IgD-negative memory B cell (primary cell): Measurements from ENCODE around the gene ATXN1. TPM values are rescaled to one million over a fixed set of nuclear protein-coding genes. Genes with fewer than 3 reads are reported as not detected.
A peak's percentile ranks its signal among the peaks of the same experiment; 100 is the strongest.

Experiments used
- H3K27ac Mint-ChIP-seq, 3 donors: one replicate each; pipeline ENCODE4 v1.8.0; 2020 to 2022; ENCODE audit warnings: mild to moderate bottlenecking in 3 of 3, mixed read lengths in 3 of 3, moderate library complexity in 1 of 3
- H3K27me3 Mint-ChIP-seq: one replicate; pipeline ENCODE4 v1.8.0; 2021; ENCODE audit warnings: mixed read lengths
- H3K36me3 Mint-ChIP-seq: one replicate; pipeline ENCODE4 v1.8.0; 2020; ENCODE audit warnings: mild to moderate bottlenecking, mixed read lengths
- H3K4me1 Mint-ChIP-seq, 3 donors: one replicate each; pipeline ENCODE4 v1.8.0; 2020 to 2022; ENCODE audit warnings: mixed read lengths in 3 of 3, mild to moderate bottlenecking in 1 of 3
- H3K4me3 Mint-ChIP-seq, 4 donors: one replicate each; pipeline ENCODE4 v1.8.0; 2020 to 2022; ENCODE audit warnings: mild to moderate bottlenecking in 4 of 4, mixed read lengths in 4 of 4, moderate library complexity in 3 of 4
- H3K9me3 Mint-ChIP-seq, 3 donors: one replicate each; pipeline ENCODE4 v1.8.0; 2020 to 2021; ENCODE audit warnings: mixed read lengths in 3 of 3, mild to moderate bottlenecking in 1 of 3
- polyA plus RNA-seq: library from polyadenylated mRNA; unstranded; fragments of 300-500 nt; fragmentation: Illumina TruSeq; gene quantifications from one replicate; pipeline ENCODE4 v1.2.3, GENCODE V29; 2021

The ATXN1 gene
- polyA plus RNA-seq, 1 donor from 2014 or later: 5.0 TPM

DNA sequence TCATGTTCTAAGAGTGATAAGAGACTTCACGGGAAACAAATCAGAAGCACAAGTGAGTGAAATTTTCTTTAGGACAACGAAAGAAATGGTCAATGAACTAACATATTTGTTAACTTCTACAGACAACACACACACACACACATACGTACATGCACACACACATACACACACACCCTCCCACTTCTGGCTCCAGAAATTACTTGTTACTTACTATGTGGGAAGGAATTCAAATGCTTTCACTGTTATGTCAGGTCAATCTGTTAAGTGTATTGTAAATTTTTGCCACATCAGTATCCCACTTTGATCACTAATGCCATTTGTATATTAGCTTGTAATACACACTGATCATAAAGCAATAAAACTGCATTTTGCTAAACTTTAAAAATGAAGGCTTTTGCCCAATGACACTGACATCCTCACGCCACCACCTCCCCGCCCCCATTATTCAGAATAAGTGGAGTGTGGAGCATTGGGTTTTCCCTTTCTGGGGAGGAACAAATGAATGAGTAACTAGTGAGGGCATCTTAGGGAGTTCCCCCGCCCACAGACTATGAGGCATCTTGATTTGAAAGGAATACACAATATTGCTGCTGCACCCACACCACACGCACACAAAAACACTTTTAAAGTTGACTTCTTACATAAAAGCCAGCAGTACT, 76.2 kb downstream of the ATXN1 start:
- peaks cover 2% of the 10 kb centered on the region for H3K27me3 Mint-ChIP-seq
- H3K4me1 Mint-ChIP-seq: peaks cover 9 to 43% (median 26%) of the 10 kb centered on the region in 3 donors
- H3K36me3 Mint-ChIP-seq: no peaks in the 10 kb centered on the region
- H3K27ac Mint-ChIP-seq: no peak overlapping the region
- H3K4me3 Mint-ChIP-seq: peak overlapping the region in 1 of 4 donors; percentile 44
- H3K9me3 Mint-ChIP-seq: no peaks in the 10 kb centered on the region

DNA sequence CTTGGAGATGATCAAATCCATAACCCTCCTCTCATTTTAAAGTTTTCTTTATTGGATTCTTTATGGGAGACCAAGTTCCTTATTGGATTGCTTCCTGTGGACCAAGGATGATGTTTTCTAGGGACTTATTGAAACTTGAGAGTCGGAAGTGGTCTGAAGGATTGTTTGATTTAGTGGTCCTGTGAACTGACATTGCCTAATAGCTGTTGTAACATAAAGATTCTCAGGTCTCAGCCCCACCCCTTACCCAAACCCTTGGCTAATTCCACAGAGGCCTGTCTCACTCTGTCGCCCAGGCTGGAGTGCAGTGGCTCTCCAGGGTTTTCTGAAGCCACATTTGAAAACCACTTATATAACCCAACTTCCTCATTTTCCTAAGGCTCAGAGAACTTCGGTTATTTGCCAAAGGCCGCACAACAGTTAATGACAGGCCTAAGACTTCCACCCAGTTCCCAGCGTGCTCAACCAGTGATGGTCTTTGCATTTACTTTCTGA, 77.0 kb downstream of the ATXN1 start:
- Mint-ChIP-seq H3K27ac (peak overlapping the region in 1 of 3 donors; percentile 76), H3K36me3 (no peaks in the 10 kb centered on the region), H3K27me3 (peaks cover 2% of the 10 kb centered on the region), H3K4me3 (peak overlapping the region in 2 of 4 donors; percentile 51 to 60), H3K4me1 (peaks cover 9 to 42% (median 26%) of the 10 kb centered on the region in 3 donors), H3K9me3 (no peaks in the 10 kb centered on the region)

DNA sequence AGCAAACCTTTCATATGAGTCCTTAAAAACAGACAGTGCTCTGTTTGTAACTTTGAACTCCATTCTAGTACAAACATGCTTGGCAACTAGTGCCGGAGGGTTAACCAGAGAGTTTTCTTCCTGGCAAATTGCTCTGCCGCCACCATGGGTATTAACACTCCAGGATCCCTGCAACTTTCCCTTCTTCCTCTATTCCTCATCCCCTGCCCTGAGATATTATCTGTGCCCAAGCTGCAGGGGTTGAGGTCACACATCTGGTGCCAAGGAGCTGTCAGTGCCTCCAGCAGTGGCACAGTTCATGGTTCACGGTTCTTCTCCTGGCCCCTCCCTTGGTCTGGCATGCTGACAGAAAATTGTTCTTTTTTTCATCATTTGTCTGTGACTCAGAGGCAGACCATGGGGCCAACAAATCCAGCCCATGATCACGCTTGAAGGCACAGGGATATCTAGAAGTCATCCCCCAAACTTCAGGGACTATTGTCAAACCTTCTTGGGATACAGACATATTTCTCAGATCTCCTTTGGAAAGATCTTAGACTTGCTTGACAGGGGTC, 77.5 kb downstream of the ATXN1 start:
- Mint-ChIP-seq H3K4me1 (peaks cover 9 to 38% (median 26%) of the 10 kb centered on the region in 3 donors), H3K36me3 (no peaks in the 10 kb centered on the region)

DNA sequence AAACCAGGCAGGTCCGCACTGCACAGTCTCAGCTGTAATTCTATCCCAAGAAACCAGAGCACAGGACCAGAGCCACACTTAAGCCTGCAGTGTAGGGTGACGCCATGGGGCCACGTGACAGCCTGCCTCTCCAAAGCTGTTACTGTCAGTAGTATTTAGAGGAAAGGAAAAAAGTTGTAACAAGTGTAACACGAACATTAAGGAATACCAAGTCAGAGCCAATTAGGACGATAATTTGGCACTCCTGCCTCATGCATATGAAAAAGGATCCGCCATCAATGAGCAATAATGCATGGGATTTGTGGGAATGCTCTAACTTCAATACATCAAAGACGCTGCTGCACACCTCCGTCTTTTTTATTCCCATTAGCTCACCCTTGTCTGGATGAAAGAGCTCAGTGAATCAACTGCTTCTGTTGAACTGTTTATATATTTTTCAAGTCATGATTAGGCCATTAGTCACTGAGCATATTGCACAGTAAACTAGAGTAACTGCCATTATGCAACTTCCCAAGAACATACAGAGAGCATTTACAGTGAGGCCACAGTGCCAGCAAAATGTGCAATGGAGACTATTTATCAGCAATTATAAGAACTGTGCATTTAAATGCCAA, 79.9 kb downstream of the ATXN1 start:
- Mint-ChIP-seq H3K27me3 (peaks cover 2% of the 10 kb centered on the region), H3K4me3 (no peak overlapping the region), H3K27ac (no peak overlapping the region), H3K9me3 (no peaks in the 10 kb centered on the region), H3K36me3 (peaks cover 5% of the 10 kb centered on the region), H3K4me1 (peaks cover 7 to 22% (median 16%) of the 10 kb centered on the region in 3 donors)

More for the DNA sequence above, 77.5 kb downstream of the ATXN1 start:
- Mint-ChIP-seq H3K27ac (peak overlapping the region in 1 of 3 donors; percentile 76), H3K9me3 (no peaks in the 10 kb centered on the region), H3K27me3 (peaks cover 2% of the 10 kb centered on the region), H3K4me3 (no peak overlapping the region)

DNA sequence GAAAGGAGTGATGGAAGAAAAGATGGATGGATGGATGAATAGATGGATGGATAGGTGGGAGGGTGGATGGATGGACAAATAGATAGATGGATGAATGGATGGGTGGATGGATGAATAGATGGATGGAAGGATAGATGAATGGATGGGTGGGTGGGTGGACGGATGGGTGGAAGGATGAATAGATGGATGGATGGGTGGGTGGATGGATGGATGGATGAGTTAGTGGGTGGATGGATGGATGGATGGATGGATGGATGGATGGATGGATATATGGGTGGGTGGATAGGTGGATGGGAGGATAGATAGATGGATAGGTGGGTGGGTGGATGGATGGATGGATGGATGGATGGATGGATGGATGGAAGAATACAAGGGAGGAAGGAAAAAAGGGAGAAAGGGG, 82.2 kb downstream of the ATXN1 start:
- Mint-ChIP-seq H3K9me3 (no peaks in the 10 kb centered on the region), H3K27ac (no peak overlapping the region), H3K36me3 (peaks cover 5% of the 10 kb centered on the region), H3K4me1 (peaks cover 4 to 11% (median 7%) of the 10 kb centered on the region in 3 donors), H3K4me3 (no peak overlapping the region), H3K27me3 (peaks cover 2% of the 10 kb centered on the region)

DNA sequence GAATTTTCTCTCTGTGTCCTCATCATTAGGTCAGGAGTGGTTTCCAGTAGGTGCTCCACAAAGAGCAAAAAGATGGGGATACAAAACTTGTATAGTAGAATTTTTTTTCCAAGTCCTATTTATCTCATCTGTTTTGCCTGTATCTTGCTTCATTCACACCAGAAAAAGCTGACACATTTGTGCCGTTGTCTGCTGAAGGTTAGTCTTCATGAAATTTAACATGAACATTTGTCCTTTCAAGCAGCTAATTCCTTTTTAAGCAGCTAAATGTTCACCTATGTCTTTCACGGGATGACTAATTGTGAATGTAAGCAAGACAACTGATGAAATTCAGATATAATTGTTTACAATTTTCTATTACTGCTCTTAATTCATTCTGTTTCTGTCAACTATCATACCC, 83.8 kb downstream of the ATXN1 start:
- Mint-ChIP-seq H3K27ac (no peak overlapping the region), H3K4me3 (no peak overlapping the region), H3K4me1 (peaks cover 0 to 3% (median 0%) of the 10 kb centered on the region in 3 donors), H3K27me3 (no peaks in the 10 kb centered on the region), H3K36me3 (peaks cover 5% of the 10 kb centered on the region), H3K9me3 (no peaks in the 10 kb centered on the region)

DNA sequence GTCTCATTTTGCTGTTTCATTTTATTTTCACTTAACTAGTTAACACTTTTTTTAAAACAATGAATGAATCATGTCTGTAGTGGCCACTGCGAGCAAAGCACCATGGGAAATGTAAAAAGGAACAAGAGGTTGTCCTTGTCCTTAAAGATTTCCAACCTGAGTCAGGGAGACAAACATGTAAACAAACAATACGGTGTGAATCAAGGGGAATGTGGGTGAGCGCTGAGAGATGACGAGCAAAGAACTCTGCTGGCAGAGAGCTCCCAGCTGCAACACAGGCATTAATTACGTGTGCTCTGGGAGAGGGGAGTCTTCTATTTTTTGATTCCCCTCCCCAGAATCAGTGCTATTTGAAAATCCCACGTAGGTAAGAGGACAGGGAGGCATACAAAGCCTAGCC, 84.3 kb downstream of the ATXN1 start:
- Mint-ChIP-seq H3K4me3 (no peak overlapping the region), H3K27ac (no peak overlapping the region), H3K9me3 (no peaks in the 10 kb centered on the region), H3K4me1 (peaks cover 0 to 6% (median 0%) of the 10 kb centered on the region in 3 donors), H3K27me3 (peaks cover 2% of the 10 kb centered on the region), H3K36me3 (peaks cover 5% of the 10 kb centered on the region)

DNA sequence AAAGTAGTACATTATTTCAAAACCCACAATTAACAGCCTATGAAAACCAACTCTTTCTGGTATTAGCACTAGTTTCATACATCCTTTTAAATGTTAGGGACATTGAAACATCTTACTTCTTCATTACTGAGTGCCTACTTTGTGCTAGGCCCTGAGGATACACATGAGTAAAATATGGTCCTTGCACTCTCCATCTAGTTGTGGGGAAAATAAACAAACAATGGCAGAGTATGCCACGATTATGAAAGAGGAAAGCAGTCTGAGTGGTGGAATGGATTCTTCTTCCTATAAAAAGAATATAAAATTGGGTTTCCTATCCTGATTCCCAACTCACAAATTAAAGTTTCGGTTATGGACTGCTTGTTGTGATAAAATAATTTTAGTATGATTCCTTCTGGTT, 84.9 kb downstream of the ATXN1 start:
- H3K27me3 Mint-ChIP-seq: peaks cover 2% of the 10 kb centered on the region
- peaks cover 0 to 6% (median 0%) of the 10 kb centered on the region in 3 donors for H3K4me1 Mint-ChIP-seq
- no peak overlapping the region for H3K4me3 Mint-ChIP-seq
- no peak overlapping the region for H3K27ac Mint-ChIP-seq
- peaks cover 5% of the 10 kb centered on the region for H3K36me3 Mint-ChIP-seq
- no peaks in the 10 kb centered on the region for H3K9me3 Mint-ChIP-seq

DNA sequence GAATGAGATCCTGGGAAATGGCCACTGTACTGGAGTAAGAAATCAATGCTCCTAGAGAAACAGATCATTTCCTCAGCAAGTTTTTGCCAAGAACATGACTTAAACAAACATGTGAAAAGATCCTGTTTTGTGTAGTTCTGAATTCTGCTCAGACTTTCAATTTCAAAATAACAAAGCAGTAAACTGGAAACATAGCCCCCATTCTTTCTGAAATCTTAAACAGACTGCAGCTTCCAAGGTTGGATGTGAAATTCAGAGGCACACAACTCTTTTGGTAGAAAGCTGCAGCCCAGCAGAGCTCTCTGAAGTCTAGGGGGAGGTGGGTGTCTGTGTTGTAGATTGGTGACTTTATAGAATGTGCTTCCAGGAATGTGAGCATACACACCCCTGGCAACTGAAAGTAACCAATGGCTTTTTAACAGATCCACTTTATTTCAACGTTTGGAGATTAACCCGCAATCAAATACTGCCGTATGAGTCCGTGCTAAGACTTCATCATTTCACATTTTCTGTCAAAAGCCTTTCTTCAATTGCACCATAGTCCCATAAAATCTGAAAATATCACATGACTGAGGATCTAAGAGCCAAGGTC, 86.4 kb downstream of the ATXN1 start:
- Mint-ChIP-seq H3K36me3 (peaks cover 5% of the 10 kb centered on the region), H3K9me3 (no peaks in the 10 kb centered on the region), H3K27me3 (peaks cover 2% of the 10 kb centered on the region), H3K4me1 (peaks cover 6 to 17% (median 7%) of the 10 kb centered on the region in 3 donors), H3K27ac (no peak overlapping the region), H3K4me3 (no peak overlapping the region)

DNA sequence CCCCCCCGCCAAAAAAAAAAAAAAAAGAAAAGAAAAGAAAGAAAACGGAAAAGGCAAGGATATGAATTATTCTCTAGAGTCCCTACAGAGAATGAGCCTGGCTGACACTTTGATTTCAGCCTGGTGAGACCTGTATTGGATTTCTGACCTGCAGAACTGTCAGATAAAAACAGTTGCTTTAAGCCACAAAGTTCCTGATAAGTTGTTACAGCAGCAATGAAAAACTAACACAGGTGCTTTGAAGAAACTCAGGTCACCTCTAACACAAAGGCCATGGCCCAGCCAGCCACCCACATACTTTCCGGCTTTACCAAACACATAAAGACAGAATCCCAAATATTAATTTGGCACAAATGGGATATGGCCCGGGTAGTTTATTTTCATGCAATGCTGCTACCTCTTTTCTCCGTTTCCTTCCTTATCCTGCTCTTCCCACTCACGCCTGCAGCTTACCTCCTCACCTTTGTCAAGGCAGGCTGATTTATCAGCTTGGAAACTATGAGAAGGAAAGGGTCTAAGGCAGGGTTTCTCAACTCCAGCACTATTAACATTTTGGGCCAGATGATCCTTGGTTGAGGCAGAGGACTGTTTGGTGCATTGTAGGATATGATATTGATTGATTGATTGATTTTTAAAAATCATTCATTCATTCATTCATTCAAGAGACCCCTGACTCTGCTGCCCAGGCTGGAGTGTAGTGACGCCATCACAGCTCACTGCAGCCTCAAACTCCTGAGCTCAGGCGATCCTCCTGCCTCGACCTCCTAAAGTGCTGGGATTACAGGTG, 88.1 kb downstream of the ATXN1 start:
- Mint-ChIP-seq H3K27ac (peak overlapping the region in 1 of 3 donors; percentile 60), H3K9me3 (no peaks in the 10 kb centered on the region), H3K27me3 (peaks cover 2% of the 10 kb centered on the region), H3K36me3 (peaks cover 3% of the 10 kb centered on the region), H3K4me3 (no peak overlapping the region), H3K4me1 (peaks cover 11 to 29% (median 13%) of the 10 kb centered on the region in 3 donors)

DNA sequence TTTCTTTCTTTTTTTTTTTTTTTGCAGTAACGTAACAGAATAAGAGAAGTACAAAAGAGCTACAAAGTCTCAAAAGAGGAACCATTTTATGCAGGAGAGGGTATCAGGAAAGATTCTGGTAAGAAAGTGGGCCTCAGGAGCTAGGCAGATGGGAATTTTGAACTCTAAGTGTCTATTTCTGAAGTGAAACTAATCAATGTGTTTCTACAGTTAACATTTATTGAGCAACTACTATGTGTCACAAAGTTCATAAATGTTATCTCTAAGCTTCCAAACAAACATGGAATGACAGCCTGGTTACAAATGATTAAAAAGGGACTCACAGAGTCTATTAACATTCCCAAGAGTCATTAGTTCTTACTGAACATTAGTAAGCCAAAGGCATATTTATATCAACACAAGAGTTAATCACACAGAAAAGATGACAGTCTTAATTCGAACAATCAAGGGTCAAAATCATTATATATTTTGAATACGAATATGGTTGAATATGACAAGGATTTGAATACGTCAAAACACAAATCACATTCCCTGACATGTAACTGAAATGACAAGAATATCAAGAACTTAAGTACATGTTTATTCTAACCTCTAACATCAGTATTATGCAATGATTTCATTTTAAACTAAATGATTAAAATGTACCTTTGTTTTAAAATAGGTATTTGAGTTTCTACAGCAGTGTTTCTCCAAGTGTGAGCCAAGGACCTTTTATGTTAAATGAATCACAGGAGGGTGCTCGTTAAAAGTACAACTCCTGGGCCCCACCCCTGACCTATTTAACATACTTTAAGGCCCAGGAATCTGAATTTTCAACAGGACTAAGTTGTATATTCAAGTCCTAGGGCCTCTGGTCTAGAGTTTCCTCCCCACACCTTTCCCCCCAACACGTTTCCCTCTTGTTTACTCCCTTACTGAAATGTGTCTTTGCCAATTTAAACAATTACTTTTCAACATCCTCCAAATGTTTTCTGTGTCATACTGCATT, 89.7 kb downstream of the ATXN1 start:
- no peak overlapping the region for H3K27ac Mint-ChIP-seq
- peaks cover 11 to 31% (median 13%) of the 10 kb centered on the region in 3 donors for H3K4me1 Mint-ChIP-seq
- no peaks in the 10 kb centered on the region for H3K36me3 Mint-ChIP-seq
- H3K4me3 Mint-ChIP-seq: peak overlapping the region in 1 of 4 donors; percentile 44
- H3K9me3 Mint-ChIP-seq: no peaks in the 10 kb centered on the region
- peaks cover 2% of the 10 kb centered on the region for H3K27me3 Mint-ChIP-seq

DNA sequence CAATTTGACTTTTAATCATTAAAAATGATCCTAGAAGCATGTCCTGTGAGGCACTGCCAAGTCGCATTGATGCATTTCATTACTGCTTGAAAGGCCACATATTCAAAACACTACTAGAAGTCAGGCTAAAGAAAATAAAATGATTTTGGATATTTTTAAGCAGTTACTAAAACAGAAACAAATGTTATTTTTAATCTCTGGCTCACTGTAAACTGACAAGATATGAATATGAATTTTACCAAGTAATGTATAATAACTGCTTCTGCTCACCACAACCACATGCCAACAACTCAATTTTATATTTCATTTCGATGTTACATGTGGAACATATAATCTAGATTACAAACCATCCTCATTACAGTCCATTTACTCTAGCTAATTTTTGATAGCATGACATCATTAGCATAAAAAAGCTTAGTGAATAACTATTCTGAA, 90.6 kb downstream of the ATXN1 start:
- no peaks in the 10 kb centered on the region for H3K9me3 Mint-ChIP-seq
- H3K4me1 Mint-ChIP-seq: peaks cover 11 to 31% (median 13%) of the 10 kb centered on the region in 3 donors
- H3K27ac Mint-ChIP-seq: no peak overlapping the region
- no peaks in the 10 kb centered on the region for H3K36me3 Mint-ChIP-seq
- H3K27me3 Mint-ChIP-seq: peaks cover 2% of the 10 kb centered on the region
- H3K4me3 Mint-ChIP-seq: peak overlapping the region in 2 of 4 donors; percentile 30 to 79

DNA sequence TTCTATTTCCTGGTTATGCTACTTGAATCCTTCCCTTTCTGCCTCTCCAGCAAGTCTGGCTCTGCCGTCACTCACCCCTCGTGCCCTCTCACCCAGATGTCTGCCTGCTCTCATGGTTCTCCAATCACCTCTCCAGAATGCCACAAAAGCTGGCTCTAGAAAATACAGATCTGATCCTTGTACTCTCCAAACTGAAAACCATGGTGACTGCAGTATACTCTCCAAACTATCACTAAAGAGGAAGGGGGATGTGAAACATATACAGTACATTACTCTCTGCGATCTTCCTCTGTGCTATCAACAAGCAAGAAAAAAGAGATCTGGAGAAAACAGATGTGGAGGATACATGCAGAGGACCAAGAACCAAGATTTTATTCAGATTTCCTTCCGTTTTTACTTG, 91.1 kb downstream of the ATXN1 start:
- Mint-ChIP-seq H3K4me3 (peak overlapping the region in 3 of 4 donors; percentile 30 to 79 (median 49)), H3K27me3 (peaks cover 2% of the 10 kb centered on the region), H3K27ac (peak overlapping the region in 1 of 3 donors; percentile 59), H3K9me3 (no peaks in the 10 kb centered on the region), H3K4me1 (peaks cover 11 to 31% (median 13%) of the 10 kb centered on the region in 3 donors), H3K36me3 (no peaks in the 10 kb centered on the region)
